H9 (cell line): ENCODE measurements around the gene LYRM2. TPM values are rescaled to one million over a fixed set of nuclear protein-coding genes. Genes with fewer than 3 reads are reported as not detected.

Experiments used
- DNase-seq: peaks from one replicate; pipeline ENCODE4 v3.0.0-alpha.2; 2017
- H2AFZ ChIP-seq: one replicate; pipeline ENCODE4 v1.6.1; 2013; ENCODE audit warnings: mild to moderate bottlenecking, low read length, control low read depth, moderate library complexity
- H2AK5ac ChIP-seq: 2 replicates; pipeline ENCODE4 v1.6.1; 2013; ENCODE audit warnings: low read length, control low read depth, mixed read lengths; ENCODE audit not compliant: insufficient read length
- H2BK120ac ChIP-seq: one replicate; pipeline ENCODE4 v1.6.1; 2013; ENCODE audit warnings: low read depth, mild to moderate bottlenecking, low read length, control low read depth, inconsistent platforms; ENCODE audit not compliant: poor library complexity, severe bottlenecking
- H2BK12ac ChIP-seq: 2 replicates; pipeline ENCODE4 v1.6.1; 2013; ENCODE audit warnings: low read length, control low read depth, mixed read lengths, low read depth; ENCODE audit not compliant: insufficient read length
- H2BK15ac ChIP-seq: 2 replicates; pipeline ENCODE4 v1.6.1; 2013; ENCODE audit warnings: low read depth, low read length, control low read depth
- H2BK20ac ChIP-seq: one replicate; pipeline ENCODE4 v1.6.1; 2013; ENCODE audit warnings: low read depth, mild to moderate bottlenecking, low read length, control low read depth, inconsistent platforms; ENCODE audit not compliant: poor library complexity, severe bottlenecking
- H2BK5ac ChIP-seq: 2 replicates; pipeline ENCODE4 v1.6.1; 2013; ENCODE audit warnings: low read length, control low read depth, mixed read lengths; ENCODE audit not compliant: insufficient read length
- H3K14ac ChIP-seq: 2 replicates; pipeline ENCODE4 v1.6.1; 2013; ENCODE audit warnings: low read length, control low read depth; ENCODE audit not compliant: insufficient read depth
- H3K18ac ChIP-seq: 2 replicates; pipeline ENCODE4 v1.6.1; 2013; ENCODE audit warnings: low read depth, mild to moderate bottlenecking, mixed read lengths, low read length, control low read depth; ENCODE audit not compliant: insufficient read length
- H3K23ac ChIP-seq: 2 replicates; pipeline ENCODE4 v1.6.1; 2013; ENCODE audit warnings: low read length, control low read depth, mixed read lengths, low read depth; ENCODE audit not compliant: insufficient read length
- H3K23me2 ChIP-seq: 2 replicates; pipeline ENCODE4 v1.6.1; 2013; ENCODE audit warnings: low read depth, mild to moderate bottlenecking, mixed read lengths, low read length, control low read depth; ENCODE audit not compliant: insufficient read length, poor library complexity, severe bottlenecking
- H3K27ac ChIP-seq: 2 replicates; pipeline ENCODE4 v1.5.1; 2013; ENCODE audit warnings: low read length, control low read depth, mixed read lengths, low read depth; ENCODE audit not compliant: insufficient read length
- H3K27me3 ChIP-seq: 2 replicates; pipeline ENCODE4 v1.6.1; 2013; ENCODE audit warnings: low read length, control low read depth, inconsistent platforms; ENCODE audit not compliant: insufficient read depth
- H3K4ac ChIP-seq: 2 replicates; pipeline ENCODE4 v1.6.1; 2013; ENCODE audit warnings: low read depth, mild to moderate bottlenecking, control low read depth, inconsistent platforms, low read length, moderate library complexity
- H3K4me1 ChIP-seq: 2 replicates; pipeline ENCODE4 v1.6.1; 2013; ENCODE audit warnings: low read length, control low read depth, inconsistent platforms; ENCODE audit not compliant: insufficient read depth
- H3K4me2 ChIP-seq: 2 replicates; pipeline ENCODE4 v1.6.1; 2013; ENCODE audit warnings: low read length, control low read depth, mixed read lengths; ENCODE audit not compliant: insufficient read length, insufficient read depth
- H3K56ac ChIP-seq: 2 replicates; pipeline ENCODE4 v1.6.1; 2013; ENCODE audit warnings: low read depth, mild to moderate bottlenecking, mixed read lengths, low read length, control low read depth; ENCODE audit not compliant: insufficient read length
- H3K79me1 ChIP-seq: 2 replicates; pipeline ENCODE4 v1.6.1; 2013; ENCODE audit warnings: low read depth, mild to moderate bottlenecking, moderate library complexity, low read length, control low read depth, inconsistent platforms; ENCODE audit not compliant: insufficient read depth, poor library complexity, severe bottlenecking
- H3K79me2 ChIP-seq: 2 replicates; pipeline ENCODE4 v1.6.1; 2013; ENCODE audit warnings: low read length, control low read depth, inconsistent platforms; ENCODE audit not compliant: insufficient read depth
- H3K9ac ChIP-seq: 2 replicates; pipeline ENCODE4 v1.6.1; 2013; ENCODE audit warnings: low read length, control low read depth, mixed read lengths; ENCODE audit not compliant: insufficient read length; ENCODE audit errors: extremely low read depth
- H3K9me3 ChIP-seq: one replicate; pipeline ENCODE4 v1.6.1; 2013; ENCODE audit warnings: low read depth, low read length, inconsistent platforms; ENCODE audit not compliant: control insufficient read depth
- H3T11ph ChIP-seq: one replicate; pipeline ENCODE4 v1.6.1; 2013; ENCODE audit warnings: mild to moderate bottlenecking, low read length, control low read depth, inconsistent platforms
- H4K20me1 ChIP-seq: one replicate; pipeline ENCODE4 v1.6.1; 2013; ENCODE audit not compliant: control insufficient read depth, insufficient read length, insufficient read depth
- H4K5ac ChIP-seq: 2 replicates; pipeline ENCODE4 v1.6.1; 2013; ENCODE audit warnings: low read depth, mild to moderate bottlenecking, mixed read lengths, low read length, control low read depth; ENCODE audit not compliant: insufficient read length
- H4K8ac ChIP-seq: replicated peaks from 2 replicates; pipeline ENCODE4 v1.6.1; 2013; ENCODE audit warnings: low read length, control low read depth, mixed read lengths, low read depth; ENCODE audit not compliant: insufficient read length
- H4K91ac ChIP-seq: 2 replicates; pipeline ENCODE4 v1.6.1; 2013; ENCODE audit warnings: low read depth, mild to moderate bottlenecking, moderate library complexity, mixed read lengths, low read length, control low read depth; ENCODE audit not compliant: insufficient read length
- H3K27ac Mint-ChIP-seq, 3 experiments: 2 replicates in 2 of 3; 3 replicates in 1 of 3; pipeline ENCODE4 v1.8.0; 2020 to 2021; ENCODE audit warnings: mixed read lengths in 3 of 3, mild to moderate bottlenecking in 1 of 3, moderate library complexity in 1 of 3
- H3K27me3 Mint-ChIP-seq: 2 replicates; pipeline ENCODE4 v1.8.0; 2021; ENCODE audit warnings: low read depth, mild to moderate bottlenecking, moderate library complexity, mixed read lengths
- H3K36me3 Mint-ChIP-seq, 3 experiments: 2 replicates in 2 of 3; 3 replicates in 1 of 3; pipeline ENCODE4 v1.8.0; 2020 to 2021; ENCODE audit warnings: low read depth in 3 of 3, mixed read lengths in 3 of 3; ENCODE audit not compliant: insufficient read depth in 1 of 3
- H3K4me1 Mint-ChIP-seq, 2 experiments: 2 replicates each; pipeline ENCODE4 v1.8.0; 2020; ENCODE audit warnings: mixed read lengths in 2 of 2
- H3K4me3 Mint-ChIP-seq, 2 experiments: 2 replicates in 1 of 2; 3 replicates in 1 of 2; pipeline ENCODE4 v1.8.0; 2020 to 2021; ENCODE audit warnings: mild to moderate bottlenecking in 2 of 2, mixed read lengths in 2 of 2, moderate library complexity in 1 of 2
- H3K9me3 Mint-ChIP-seq, 2 experiments: 2 replicates in 1 of 2; 3 replicates in 1 of 2; pipeline ENCODE4 v1.8.0; 2020; ENCODE audit warnings: mild to moderate bottlenecking in 2 of 2, mixed read lengths in 2 of 2, moderate library complexity in 1 of 2
- WGBS: extraction: QIAGEN DNeasy Blood & Tissue Kit; methylation state at CpG from one replicate; pipeline ENCODE4 v1.1.7; 2013; ENCODE audit warnings: missing lambda C conversion rate, low lambda C conversion rate, mixed read lengths; ENCODE audit not compliant: insufficient read length; ENCODE audit errors: extremely low coverage; 5-methylcytosine and 5-hydroxymethylcytosine counted together
- total RNA-seq: library from RNA; stranded (reverse); gene quantifications from 2 replicates; pipeline ENCODE4 v1.2.1, GENCODE V29; 2021
- TF ChIP-seq, protein P1 (sequence below): fragments of 200-600 bp; sonication (generic); conservative IDR thresholded peaks from 3 replicates; pipeline ENCODE4 v1.8.0; 2021; ENCODE audit warnings: antibody characterized with exemption, mild to moderate bottlenecking

Gene LYRM2
- total RNA-seq, 1 experiment from 2014 or later = 29.8 TPM

DNA sequence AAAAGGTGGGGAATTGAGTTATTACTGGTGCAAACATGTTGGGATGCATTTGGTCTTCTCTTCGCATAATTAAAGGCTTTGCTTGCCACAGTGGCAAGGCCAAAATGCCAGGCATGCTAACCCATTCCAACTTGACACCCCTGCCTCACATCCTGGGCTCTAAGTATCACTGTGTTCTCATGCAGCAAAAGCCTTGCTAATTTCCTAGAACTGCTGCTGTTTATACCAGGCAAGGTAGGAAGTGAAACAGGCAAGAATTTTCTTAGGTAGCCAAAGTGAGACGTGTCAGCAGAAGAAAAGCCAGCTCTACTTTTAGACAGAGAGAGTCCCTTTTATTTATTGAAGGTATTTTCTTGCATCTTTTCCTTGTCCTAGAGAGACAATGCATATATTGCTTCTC is 41.2 kb downstream of the LYRM2 start:
- Histone ChIP-seq H3K4me2 (no peak overlapping the region), H4K91ac (no peak overlapping the region), H4K20me1 (no peaks in the 10 kb centered on the region), H3K9me3 (no peaks in the 10 kb centered on the region), H2BK120ac (no peak overlapping the region), H3K18ac (no peak overlapping the region), H2BK5ac (no peak overlapping the region), H3K79me2 (no peaks in the 10 kb centered on the region), H4K5ac (no peak overlapping the region), H3K23ac (no peak overlapping the region), H3K79me1 (no peaks in the 10 kb centered on the region), H3K4ac (no peak overlapping the region), H3K56ac (no peak overlapping the region), H3K23me2 (no peaks in the 10 kb centered on the region), H3K27me3 (no peaks in the 10 kb centered on the region; the same call in 1 of the 2 replicates), H2BK12ac (no peak overlapping the region), H3K4me1 (no peaks in the 10 kb centered on the region), H2BK20ac (no peak overlapping the region), H2AFZ (no peak overlapping the region), H2AK5ac (no peak overlapping the region), H3T11ph (no peak overlapping the region), H3K9ac (no peak overlapping the region), H2BK15ac (no peak overlapping the region), H4K8ac (no peak overlapping the region), H3K14ac (no peak overlapping the region), H3K27ac (no peak overlapping the region)
- 0 out of 4 replicates have a peak, but pooled peaks cover 0 to 4% of the 10 kb centered on the region in 2 experiments for H3K4me1 Mint-ChIP-seq
- no CpG with 5 or more reads among the region's 2 CpGs for WGBS
- no peaks in the 10 kb centered on the region for H3K9me3 Mint-ChIP-seq
- H3K36me3 Mint-ChIP-seq = no peaks in the 10 kb centered on the region
- DNase-seq = no peak
- H3K27me3 Mint-ChIP-seq = no peaks in the 10 kb centered on the region
- TF ChIP-seq, protein P1, sequence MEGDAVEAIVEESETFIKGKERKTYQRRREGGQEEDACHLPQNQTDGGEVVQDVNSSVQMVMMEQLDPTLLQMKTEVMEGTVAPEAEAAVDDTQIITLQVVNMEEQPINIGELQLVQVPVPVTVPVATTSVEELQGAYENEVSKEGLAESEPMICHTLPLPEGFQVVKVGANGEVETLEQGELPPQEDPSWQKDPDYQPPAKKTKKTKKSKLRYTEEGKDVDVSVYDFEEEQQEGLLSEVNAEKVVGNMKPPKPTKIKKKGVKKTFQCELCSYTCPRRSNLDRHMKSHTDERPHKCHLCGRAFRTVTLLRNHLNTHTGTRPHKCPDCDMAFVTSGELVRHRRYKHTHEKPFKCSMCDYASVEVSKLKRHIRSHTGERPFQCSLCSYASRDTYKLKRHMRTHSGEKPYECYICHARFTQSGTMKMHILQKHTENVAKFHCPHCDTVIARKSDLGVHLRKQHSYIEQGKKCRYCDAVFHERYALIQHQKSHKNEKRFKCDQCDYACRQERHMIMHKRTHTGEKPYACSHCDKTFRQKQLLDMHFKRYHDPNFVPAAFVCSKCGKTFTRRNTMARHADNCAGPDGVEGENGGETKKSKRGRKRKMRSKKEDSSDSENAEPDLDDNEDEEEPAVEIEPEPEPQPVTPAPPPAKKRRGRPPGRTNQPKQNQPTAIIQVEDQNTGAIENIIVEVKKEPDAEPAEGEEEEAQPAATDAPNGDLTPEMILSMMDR = no peak
- H3K4me3 Mint-ChIP-seq = no peak overlapping the region
- no peak overlapping the region for H3K27ac Mint-ChIP-seq
